ENCODE results near the gene CST8. TPM values are rescaled to one million over a fixed set of nuclear protein-coding genes. Genes with fewer than 3 reads are reported as not detected.

CST8 gene
- polyA plus RNA-seq, 1 of the 3 experiments (the other 2 are of a cell fraction): not detected

- H3K9me3 ChIP-seq: no peaks in the 10 kb centered on the region
- H3F3A ChIP-seq (replicated peaks; ENCODE audit: insufficient read depth): no peaks in the 10 kb centered on the region
- 5% methylated on average over 1 of the region's 1 CpG for WGBS (ENCODE audit: low lambda C conversion rate)
- ChIA-PET POLR2A (no interaction called here), CTCF (interaction anchor here (1.5 kb wide), 1 partner anchor 13 kb away, joined by 7 read pairs; no protein-coding TSS in a partner anchor)
- H3K27me3 ChIP-seq (ENCODE audit: insufficient read depth): peaks cover 50% of the 10 kb centered on the region
- H3K9ac ChIP-seq: no peak overlapping the region
- no peak for TF ChIP-seq ZBTB33 (IDR thresholded peaks at IDR 0.05; ENCODE audit: borderline replicate concordance, low read depth)
- no peak for TF ChIP-seq NFIC (IDR thresholded peaks at IDR 0.05; ENCODE audit: borderline replicate concordance)
- TF ChIP-seq CTCF (IDR thresholded peaks at IDR 0.05): no peak
- TF ChIP-seq EZH2phosphoT487 (IDR thresholded peaks at IDR 0.05; ENCODE audit: borderline replicate concordance, low read depth): no peak
- no peak for TF ChIP-seq YY1 (IDR thresholded peaks at IDR 0.05; ENCODE audit: low read depth)
- TF ChIP-seq TEAD4 (IDR thresholded peaks at IDR 0.05; ENCODE audit: borderline replicate concordance, insufficient read depth): no peak
- TF ChIP-seq TAF1 (IDR thresholded peaks at IDR 0.05; ENCODE audit: borderline replicate concordance, low read depth, low read length): no peak
- TF ChIP-seq FOXJ3 (CRISPR knock-in tag; IDR thresholded peaks at IDR 0.05): no peak
- TF ChIP-seq RAD21 (IDR thresholded peaks at IDR 0.05; ENCODE audit: low read length): no peak
- TF ChIP-seq RFX5 (IDR thresholded peaks at IDR 0.05; ENCODE audit: low read length): no peak
- no peak for TF ChIP-seq MXI1 (IDR thresholded peaks at IDR 0.05; ENCODE audit: low read depth, low read length)
- TF ChIP-seq JUND (IDR thresholded peaks at IDR 0.05): no peak
- TF ChIP-seq USF1 (IDR thresholded peaks at IDR 0.05; ENCODE audit: borderline replicate concordance, low read depth): no peak
- TF ChIP-seq GATA2 (CRISPR knock-in tag; IDR thresholded peaks at IDR 0.05): no peak
- TF ChIP-seq SIN3A (IDR thresholded peaks at IDR 0.05; ENCODE audit: borderline replicate concordance, low read depth, low read length): no peak
- TF ChIP-seq POLR2AphosphoS5 (IDR thresholded peaks at IDR 0.05; ENCODE audit: low read depth, low read length): no peak
- no peak for TF ChIP-seq SMC3 (IDR thresholded peaks at IDR 0.05; ENCODE audit: low read depth, low read length)
- H3K4me3 ChIP-seq (ENCODE audit: low read depth in 2 of 2, low read length in 1 of 2): no peak overlapping the region
- no peaks in the 10 kb centered on the region for H3K36me3 ChIP-seq (replicated peaks in 1 of 2; ENCODE audit: control insufficient read depth in 1 of 2, insufficient read depth in 2 of 2, low read length in 1 of 2)
- DNase-seq: no peak
- no peaks in the 10 kb centered on the region for H3K79me2 ChIP-seq (ENCODE audit: insufficient read depth)
- no peaks in the 10 kb centered on the region for H3K9me2 ChIP-seq
- H2AFZ ChIP-seq (ENCODE audit: low read depth): no peak overlapping the region
- no peak overlapping the region for H3K4me2 ChIP-seq
- no peaks in the 10 kb centered on the region for H3K4me1 ChIP-seq (ENCODE audit: control insufficient read depth in 1 of 2, insufficient read depth in 2 of 2, low read depth in 1 of 2, low read length in 1 of 2)
- no peaks in the 10 kb centered on the region for H4K20me1 ChIP-seq (ENCODE audit: insufficient read depth)
- no peak overlapping the region for H3K27ac ChIP-seq (ENCODE audit: low read depth in 2 of 2, low read length in 1 of 2)
These were observed 36.1 kb upstream of the CST8 start for GRCh38 chr20:23454816-23455215.

Data from SK-N-SH (cell line).